Caki2 (cell line): ENCODE data around the gene KRT32. TPM values are rescaled to one million over a fixed set of nuclear protein-coding genes. Genes with fewer than 3 reads are reported as not detected.

Source experiments
- DNase-seq: peaks from one replicate; pipeline ENCODE4 v3.0.0-alpha.2; 2015; ENCODE audit warnings: low read depth
- in situ Hi-C: cut with HindIII; loops from 2 replicates; pipeline ENCODE4 v1.10.0; 2016; ENCODE audit warnings: low sequenced_read_pairs, low pct_unique_long_range_greater_than_20kb, mixed read lengths
- total RNA-seq: library from RNA; depleted of rRNA; stranded (reverse); fragments of >200 nt; shearing (Covaris generic); gene quantifications from 2 replicates; pipeline ENCODE4 v1.2.3, GENCODE V29; 2014; ENCODE audit warnings: low replicate concordance

The KRT32 gene
- total RNA-seq, 1 experiment from 2014 or later, result not detected

DNA sequence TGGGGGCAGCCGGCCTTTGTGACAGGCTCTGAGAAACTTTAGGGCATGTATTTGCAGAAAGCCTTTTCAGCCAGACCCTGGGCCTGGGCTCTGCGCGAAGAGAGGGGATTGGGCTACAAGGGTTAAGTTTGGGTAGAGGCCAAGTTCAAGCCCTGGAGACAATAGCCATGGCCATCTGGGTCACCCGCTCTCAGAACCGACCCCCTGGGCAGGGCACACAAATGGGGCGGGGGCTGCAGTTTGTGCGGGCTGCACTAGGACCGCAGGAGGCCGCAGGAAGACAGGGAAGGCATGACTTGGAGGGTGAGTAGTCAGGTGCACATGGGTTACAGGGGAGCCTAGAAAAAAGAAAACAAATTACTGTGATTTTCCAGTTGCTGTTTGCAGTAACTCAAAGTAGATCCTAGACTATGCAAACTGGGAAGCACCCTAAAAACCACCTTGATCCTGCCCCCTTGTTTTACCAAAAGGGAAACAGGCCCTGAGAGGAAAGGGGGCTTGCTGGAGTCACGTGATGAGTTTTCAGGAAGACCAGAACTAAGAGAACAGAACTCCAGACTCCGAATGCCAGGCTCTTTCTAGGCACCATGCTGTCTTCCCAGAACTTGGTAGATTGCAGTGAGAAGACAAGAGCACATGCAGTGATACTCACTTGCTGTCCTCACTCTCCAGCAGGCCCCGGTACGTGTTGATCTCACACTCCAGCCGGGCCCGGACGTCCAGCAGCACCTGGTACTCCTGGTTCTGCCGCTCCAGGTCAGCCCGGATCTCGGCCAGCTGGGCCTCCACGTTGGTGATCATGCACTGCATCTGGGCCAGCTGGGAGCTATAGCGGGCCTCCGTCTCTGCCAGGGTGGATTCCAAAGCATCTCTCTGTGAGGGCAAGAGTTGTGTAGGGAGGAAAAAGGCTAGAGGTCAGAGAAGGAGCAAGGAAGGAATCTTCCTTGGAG lies 10.0 kb upstream of the KRT32 start:
- no peak for DNase-seq
- in situ Hi-C loops, result no loop called here

DNA sequence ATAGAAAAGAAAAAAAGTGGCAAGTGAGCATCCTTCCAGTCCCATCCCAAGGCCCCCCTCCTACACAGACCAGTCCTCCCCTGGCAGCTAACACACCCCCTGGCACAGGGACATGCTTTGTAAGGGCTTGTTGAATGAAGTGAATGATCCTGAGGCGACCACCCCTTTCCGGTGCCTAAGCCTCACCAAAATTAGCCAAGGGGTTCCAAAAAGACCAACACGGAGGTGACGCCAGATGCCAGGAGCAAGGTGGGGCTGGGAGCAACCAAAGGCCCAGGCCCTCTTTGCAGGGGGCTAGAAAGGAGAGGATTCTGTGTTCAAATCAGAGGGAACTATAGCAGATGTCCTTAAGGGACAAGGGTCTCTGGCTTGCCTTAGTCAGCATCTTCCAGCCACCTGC lies 8.2 kb upstream of the KRT32 start:
- in situ Hi-C loops, result no loop called here

DNA sequence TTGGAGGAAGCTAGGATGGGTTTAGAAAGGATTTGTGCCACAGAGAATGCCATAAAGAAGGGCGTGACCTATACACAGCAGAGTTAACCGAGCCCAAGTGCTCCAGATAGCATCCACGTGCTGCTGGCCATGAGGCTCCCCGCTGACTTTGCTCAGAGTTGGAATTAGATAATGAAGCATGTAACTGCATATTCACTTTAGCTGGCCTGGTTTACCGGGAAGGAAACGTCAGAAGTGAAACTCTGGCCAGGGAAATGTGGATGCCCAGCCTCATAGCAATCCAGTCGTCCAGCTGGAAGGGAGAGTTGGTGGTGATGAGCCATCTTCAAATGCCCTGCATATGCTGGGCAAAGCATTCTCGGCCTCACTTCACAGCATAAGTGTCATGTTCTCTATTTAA lies 7.7 kb upstream of the KRT32 start:
- in situ Hi-C loops, result no loop called here
- DNase-seq, result no peak

More for the DNA sequence above, 8.2 kb upstream of the KRT32 start:
- DNase-seq, result no peak

DNA sequence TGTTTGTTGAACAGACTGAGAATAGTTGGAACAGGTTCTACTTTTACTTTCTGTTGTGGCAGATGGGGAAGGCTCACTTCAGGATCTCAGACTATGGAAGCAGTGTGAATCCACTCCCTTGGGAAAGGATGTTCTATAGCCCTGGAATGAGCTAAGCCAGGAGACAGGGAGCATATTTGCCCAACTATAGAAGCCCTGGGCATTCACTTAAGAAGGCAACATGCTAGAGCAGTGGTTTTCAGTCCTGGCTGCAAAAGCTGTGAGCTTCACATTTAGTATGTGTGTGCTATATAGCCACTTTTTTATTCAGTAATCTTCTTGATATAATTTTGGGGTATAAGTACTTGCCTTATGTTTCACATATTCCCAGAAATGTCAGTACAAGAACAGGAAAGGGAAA lies 1.2 kb upstream of the KRT32 start:
- DNase-seq, result no peak
- in situ Hi-C loops, result no loop called here

DNA sequence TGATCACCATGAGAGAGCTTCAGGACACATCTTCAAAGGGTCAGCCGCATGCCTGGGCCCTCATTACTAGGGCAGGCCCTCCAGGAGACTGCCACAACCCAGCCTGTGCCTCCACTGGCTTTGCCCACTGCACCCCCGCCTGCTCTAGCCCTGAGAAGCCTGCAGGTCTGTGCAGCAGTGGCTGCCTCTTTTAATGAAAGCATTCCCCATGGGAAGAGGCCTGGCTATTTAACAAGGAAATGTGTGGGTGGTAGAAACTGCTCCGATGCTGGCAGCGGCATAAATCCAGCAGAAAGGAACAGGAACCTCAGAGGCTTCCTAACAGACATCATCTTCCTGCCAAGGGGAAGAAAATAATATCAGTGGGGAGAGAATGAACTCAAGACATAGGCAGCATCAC lies 375 bp upstream of the KRT32 start:
- in situ Hi-C loops, result no loop called here
- DNase-seq, result no peak

DNA sequence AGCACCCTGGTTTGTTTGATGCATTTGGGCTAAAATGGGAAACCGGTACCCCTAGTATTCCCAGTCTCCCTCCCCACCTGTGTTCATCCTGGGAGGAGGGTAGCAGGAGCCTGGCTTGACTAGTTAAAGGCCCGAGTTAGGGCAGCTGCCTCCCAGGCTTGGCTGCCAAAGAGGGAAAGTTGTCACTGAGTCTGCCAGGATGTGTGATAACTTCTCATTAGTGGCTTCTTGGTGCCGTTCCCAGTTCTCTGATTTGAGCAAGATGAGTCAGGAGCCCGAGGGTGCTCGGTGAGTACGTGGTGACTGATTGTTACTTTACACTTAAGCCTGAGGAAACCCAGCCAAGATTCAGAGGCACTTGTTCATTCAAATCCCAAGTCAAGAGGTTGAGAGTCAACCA lies 2.5 kb downstream of the KRT32 start:
- in situ Hi-C loops, result no loop called here
- DNase-seq, result peak; percentile 84

DNA sequence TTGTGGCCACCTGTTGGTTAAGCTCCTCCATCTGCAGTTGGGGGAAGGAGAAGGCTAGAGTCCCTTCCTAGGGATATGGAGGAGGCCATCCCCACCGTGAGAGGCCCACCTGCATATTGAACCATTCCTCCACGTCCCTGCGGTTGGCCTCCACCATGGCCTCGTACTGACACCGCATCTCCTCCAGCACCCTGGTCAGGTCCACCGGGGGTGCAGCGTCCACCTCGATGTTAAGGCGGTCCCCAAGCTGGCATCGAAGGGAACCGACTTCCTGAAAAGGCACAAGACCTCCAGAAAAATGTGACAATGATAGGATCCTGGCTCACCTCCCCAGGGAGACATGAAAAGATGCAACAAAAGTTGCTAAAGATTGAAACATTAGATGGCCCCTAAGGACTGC lies 3.0 kb downstream of the KRT32 start:
- in situ Hi-C loops, result no loop called here
- no peak for DNase-seq

DNA sequence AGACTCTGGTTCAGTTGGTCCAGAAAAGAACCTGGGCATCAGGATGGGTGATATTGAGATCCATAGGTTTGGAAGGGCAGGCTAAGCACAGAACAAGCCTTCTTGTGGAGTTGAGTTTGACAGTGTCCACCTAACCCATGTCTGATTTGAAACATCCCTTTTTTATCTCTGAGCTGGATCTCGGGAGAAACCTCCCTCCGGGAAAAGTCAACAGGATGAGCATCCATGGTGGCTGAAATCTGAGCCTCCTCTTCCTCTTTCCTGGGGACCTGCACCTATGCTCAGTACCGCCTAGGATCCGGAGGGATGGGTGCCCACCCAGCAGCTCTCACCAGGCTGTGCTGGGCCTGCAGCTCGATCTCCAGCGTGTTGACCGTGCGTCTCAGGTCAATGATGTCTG lies 3.4 kb downstream of the KRT32 start:
- in situ Hi-C loops, result no loop called here
- DNase-seq, result no peak

DNA sequence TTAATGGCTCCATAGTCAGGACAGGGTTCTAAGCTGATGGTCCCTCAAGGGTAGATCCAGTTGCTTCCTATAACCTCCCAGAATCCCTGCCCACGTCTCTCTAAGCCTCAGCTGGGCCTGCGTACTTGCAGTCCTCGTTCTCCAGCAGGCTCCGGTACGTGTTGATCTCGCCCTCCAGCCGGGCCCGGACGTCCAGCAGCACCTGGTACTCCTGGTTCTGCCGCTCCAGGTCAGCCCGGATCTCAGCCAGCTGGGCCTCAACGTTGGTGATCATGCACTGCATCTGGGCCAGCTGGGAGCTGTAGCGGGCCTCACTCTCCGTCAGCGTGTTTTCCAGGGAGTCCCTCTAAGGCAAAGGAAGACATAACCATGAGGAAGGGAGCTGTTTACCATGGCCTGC lies 4.5 kb downstream of the KRT32 start:
- in situ Hi-C loops, result no loop called here
- no peak for DNase-seq

DNA sequence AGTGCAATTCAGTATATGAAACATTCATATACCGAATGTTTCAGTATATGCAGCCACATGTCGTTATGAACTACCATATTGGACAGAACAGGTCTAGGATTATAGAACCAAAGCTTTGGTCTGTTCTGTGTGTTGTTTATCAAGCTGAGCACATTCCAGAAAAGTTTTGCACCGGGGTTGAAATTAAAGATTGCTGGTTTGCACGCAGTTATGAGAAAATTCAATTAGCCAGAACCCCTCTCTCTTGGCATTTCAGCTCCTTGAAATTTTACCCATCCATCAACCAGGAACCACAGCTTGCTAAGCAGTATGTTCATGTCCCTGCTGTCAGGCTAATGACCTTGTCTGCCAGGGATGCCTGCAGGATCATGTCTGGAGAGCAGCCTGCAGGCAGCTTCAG lies 9.5 kb downstream of the KRT32 start:
- in situ Hi-C loops, result no loop called here
- DNase-seq, result no peak

DNA sequence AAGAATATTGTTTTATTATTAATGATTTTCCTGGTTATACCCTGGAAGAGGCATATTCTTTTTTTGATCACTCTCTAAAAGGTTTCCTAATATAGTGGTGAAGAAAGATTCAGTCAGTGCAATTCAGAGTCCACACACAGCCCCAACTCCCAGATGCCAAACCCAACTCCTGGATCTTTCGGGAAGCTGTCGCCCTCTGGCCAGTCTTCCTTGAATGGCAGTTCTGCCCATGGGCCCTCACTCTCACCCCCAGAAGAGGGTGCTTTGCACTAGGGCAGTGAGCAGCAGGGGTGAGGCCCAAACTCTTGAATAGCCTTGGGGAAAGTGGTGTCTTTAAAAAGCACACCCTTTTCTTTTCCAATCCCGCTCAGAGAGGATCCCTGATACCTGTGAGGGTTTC lies 11.0 kb downstream of the KRT32 start:
- no peak for DNase-seq
- in situ Hi-C loops, result no loop called here

DNA sequence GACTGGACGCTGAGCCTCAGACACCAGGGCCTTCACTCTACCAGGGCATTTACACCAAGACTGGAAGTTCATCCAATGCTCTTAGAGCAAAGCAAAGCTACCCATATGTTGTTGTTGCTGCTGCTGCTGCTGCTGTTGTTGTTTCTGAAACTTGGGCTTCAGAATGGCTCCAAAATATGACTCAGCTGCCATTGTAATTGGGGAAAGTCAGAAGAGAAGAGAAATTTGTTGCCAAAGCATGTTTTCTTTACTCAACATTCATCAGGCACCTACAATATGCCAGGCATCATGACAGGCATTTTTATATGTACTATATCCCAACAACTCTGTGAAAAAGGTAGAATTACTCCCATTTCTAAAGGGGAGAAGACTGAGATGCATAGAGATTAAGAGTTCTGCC lies 11.9 kb downstream of the KRT32 start:
- DNase-seq, result no peak
- in situ Hi-C loops, result no loop called here

DNA sequence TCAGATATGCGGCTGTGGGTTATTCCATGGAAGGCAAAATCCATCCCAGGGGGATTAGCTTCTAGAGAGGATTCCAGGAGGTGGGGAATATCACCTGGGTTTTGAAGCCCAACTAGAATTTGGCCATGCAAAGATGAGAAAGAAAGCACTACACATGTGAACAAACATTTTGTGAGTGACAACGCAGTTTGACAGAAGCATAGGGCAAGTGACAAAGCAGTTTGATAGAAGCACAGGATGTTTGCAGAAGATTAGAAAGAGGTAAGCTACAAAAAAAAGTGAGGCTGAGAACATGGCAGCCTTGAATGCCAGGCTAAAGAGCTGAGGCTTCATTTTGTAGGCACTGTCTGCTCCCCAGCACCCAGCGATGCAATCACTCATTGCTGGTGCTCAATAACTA lies 14.1 kb downstream of the KRT32 start:
- DNase-seq, result no peak
- in situ Hi-C loops, result no loop called here

DNA sequence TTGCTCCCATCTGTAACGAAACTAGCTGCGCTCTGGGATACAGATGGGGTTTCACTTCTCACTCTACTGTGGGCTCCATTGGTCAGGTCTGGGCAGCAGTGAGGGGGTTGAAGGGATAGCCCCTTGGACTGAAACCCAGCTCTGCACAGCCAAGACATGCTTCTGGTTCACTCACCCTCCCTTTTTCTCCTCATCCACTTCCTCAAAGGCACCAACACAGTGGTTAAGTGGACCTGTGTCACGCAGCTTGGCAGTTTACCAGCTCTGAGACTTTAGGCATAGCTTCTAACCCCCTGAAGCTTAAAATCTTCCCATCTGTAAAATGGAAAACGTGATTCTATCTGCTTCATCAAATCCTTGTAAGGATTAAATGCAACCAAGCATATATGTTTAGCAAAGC lies 14.9 kb downstream of the KRT32 start:
- in situ Hi-C loops, result no loop called here
- no peak for DNase-seq

DNA sequence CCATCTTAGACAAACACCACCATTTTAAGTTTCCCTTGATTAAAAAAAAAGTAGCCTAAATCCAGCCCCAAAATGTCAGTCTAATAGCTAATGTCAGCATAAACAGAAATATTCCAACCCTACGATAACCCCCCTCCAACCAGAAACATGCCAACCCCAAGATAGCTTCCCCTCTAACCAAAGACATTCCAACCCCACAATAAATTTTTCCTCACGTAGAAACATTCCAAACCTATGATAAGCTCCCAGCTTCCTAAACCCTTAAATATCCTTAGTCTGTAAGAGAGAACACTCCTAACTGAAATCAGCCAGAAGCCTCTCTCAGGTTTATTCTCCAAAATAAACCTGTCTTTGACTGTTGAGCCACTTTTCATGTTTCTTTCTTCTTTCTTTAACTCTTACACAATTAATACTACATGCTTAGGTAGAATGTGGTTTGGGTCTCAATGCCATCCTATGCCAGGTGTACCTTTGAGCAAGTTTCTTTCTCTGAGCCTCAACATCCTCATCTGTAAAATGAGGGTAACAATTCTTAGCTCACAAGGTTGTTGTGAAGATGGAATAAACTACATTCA lies 15.9 kb downstream of the KRT32 start:
- DNase-seq, result no peak

DNA sequence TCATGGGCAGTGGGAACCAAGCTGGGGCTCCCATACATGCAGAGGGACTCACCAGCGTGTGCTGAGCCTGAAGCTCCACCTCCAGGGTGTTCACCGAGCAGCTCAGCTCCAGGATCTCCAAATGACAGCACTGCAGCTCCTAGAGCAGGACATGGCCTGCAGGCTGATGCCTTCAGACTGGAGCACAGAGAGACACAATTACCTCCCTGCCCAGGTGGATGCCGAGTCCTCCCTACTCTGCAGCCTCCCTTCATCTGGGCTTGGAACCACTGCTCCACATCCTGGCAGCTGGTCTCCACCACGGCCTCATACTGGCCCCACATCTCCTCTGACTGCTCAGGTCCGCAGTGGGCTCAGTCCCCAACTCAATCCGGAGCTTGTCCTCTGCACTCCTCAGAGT lies 18.2 kb downstream of the KRT32 start:
- in situ Hi-C loops, result no loop called here
- DNase-seq, result no peak

More for the DNA sequence above, 15.9 kb downstream of the KRT32 start:
- in situ Hi-C loops, result no loop called here

DNA sequence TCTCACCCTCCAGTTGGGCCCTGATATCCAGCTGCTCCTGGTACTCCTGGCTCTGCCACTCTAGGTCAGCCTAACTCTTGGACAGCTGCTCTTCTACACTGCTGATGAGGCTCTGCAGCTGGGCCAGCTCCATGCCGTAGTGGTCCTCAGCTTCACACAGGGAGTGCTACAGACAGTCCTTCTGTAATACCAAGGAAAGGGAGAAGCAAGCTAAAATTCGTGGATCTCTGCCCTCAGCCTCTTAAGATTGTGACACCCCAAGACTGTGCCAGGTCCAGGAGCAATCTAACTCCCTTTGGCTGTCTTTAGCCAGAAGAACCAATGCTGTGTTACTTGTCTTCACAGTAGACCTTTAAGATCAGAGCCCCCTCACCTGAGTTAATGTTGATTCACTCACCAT lies 18.7 kb downstream of the KRT32 start:
- in situ Hi-C loops, result no loop called here
- no peak for DNase-seq

DNA sequence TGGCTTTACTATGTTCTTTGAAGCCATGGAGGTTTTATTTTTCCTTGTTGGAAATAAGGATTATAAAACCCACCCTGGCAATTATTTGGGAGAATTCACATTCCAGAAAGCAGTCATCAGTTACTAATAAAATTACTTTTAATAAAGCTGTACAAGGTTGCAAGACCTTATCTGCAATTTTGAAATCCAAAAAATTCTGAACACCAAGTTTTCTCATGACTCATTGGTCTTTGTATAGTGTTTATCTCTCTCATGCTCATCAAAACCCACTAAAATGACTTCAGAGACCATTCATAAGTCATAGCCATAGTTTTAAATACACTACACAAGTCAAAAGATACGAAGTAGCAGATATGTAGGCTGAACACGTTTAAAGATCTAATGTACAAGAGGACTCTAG lies 20.4 kb downstream of the KRT32 start:
- no peak for DNase-seq
- in situ Hi-C loops, result no loop called here

DNA sequence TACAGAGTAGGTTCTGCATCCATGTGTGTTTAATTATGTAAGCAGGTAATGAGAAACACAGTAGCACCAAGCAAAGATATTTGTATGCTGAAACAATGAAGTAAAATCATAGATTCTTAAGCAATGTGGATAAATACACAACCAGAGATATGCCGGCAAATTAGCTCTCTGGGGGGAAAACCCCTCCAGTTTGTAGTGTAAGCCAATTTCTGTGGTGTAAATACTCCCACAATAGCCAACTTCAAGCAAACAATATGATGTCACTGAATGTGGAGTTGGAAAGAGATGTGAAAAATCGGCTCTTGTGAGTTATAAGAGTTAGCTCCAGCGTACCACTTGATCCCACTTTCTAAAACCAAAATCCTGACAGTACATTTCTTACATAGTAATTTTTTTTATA lies 22.5 kb downstream of the KRT32 start:
- no peak for DNase-seq
- in situ Hi-C loops, result no loop called here

DNA sequence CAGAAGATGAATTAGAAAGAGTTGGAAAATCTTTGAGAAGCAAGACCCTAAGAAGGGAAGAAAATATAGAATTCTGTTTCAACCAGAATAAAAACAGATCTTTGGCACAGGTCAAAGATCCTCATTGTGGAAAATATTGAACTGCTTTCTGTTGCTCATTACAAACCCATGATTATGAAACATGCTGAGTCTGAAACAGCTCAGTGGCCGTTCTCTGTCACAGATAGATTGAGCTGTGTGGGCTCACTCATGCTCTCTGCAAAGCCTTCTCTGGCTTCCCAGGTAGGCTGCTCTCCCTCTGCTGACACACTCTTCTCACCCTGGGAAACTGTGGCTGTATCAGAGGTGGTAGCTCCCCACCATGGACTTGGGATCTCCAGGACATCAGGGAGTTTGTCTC lies 23.0 kb downstream of the KRT32 start:
- DNase-seq, result no peak
- in situ Hi-C loops, result no loop called here
